CD4-positive, alpha-beta T cell (primary cell): Measurements from ENCODE around the gene OPALIN. TPM values are rescaled to one million over a fixed set of nuclear protein-coding genes. Genes with fewer than 3 reads are reported as not detected.
A peak's percentile ranks its signal among the peaks of the same experiment; 100 is the strongest.

Source experiments
- ATAC-seq: fragments of 200-7000 bp; cut with Tn5 transposase; one replicate; pipeline ENCODE4 v1.10.0; 2022; ENCODE audit warnings: mild to moderate bottlenecking; ENCODE audit not compliant: poor library complexity
- CTCF ChIA-PET: fragments of 350-600 bp; sonication (Branson Sonifier 250); formaldehyde crosslinking; loops from one replicate; lab custom pipeline; 2021; ENCODE audit warnings: antibody characterized with exemption, inconsistent platforms; lab: Charles Lee
- POLR2A ChIA-PET: fragments of 350-600 bp; sonication (Branson Sonifier 250); formaldehyde crosslinking; loops from one replicate; lab custom pipeline; 2021; ENCODE audit warnings: antibody characterized with exemption, inconsistent platforms; lab: Charles Lee
- DNase-seq, 14 experiments: peaks; one replicate each; pipeline ENCODE4 v3.0.0-alpha.2; 2013 to 2020; ENCODE audit warnings: mixed read lengths in 2 of 14
- H3K27ac ChIP-seq, 2 donors: one replicate each; pipeline versions ENCODE4 v1.5.1 to v1.7.0; 2013; ENCODE audit warnings: low read length in 2 of 2, low read depth in 1 of 2, mild to moderate bottlenecking in 1 of 2
- H3K27me3 ChIP-seq, 2 experiments: 1 replicate in 1 of 2; 2 replicates in 1 of 2; pipeline versions ENCODE4 v1.6.1 to v1.7.0; 2013; ENCODE audit warnings: low read length in 2 of 2, control low read depth in 1 of 2, mild to moderate bottlenecking in 1 of 2, moderate library complexity in 1 of 2; ENCODE audit not compliant: insufficient read depth in 2 of 2, control insufficient read depth in 1 of 2
- H3K36me3 ChIP-seq: one replicate; pipeline ENCODE4 v1.6.1; 2013; ENCODE audit warnings: low read length, control low read depth; ENCODE audit not compliant: insufficient read depth
- H3K4me1 ChIP-seq: one replicate; pipeline ENCODE4 v1.6.1; 2013; ENCODE audit warnings: low read length, control low read depth; ENCODE audit not compliant: insufficient read depth
- H3K4me3 ChIP-seq: one replicate; pipeline ENCODE4 v1.5.1; 2013; ENCODE audit warnings: mild to moderate bottlenecking, low read length, moderate library complexity
- H3K9me3 ChIP-seq, 2 experiments: 1 replicate in 1 of 2; 2 replicates in 1 of 2; pipeline versions ENCODE4 v1.6.1 to v1.7.0; 2013; ENCODE audit warnings: low read length in 2 of 2, mild to moderate bottlenecking in 2 of 2, control low read depth in 1 of 2, moderate library complexity in 1 of 2; ENCODE audit not compliant: control insufficient read depth in 1 of 2, insufficient read depth in 1 of 2
- H3K27ac Mint-ChIP-seq: one replicate; pipeline ENCODE4 v1.8.0; 2020; ENCODE audit warnings: mixed read lengths
- H3K27me3 Mint-ChIP-seq: one replicate; pipeline ENCODE4 v1.8.0; 2021; ENCODE audit warnings: mixed read lengths
- H3K36me3 Mint-ChIP-seq: one replicate; pipeline ENCODE4 v1.8.0; 2021; ENCODE audit warnings: low read depth, mixed read lengths
- H3K4me1 Mint-ChIP-seq: one replicate; pipeline ENCODE4 v1.8.0; 2021; ENCODE audit warnings: low read depth, mixed read lengths
- H3K4me3 Mint-ChIP-seq: one replicate; pipeline ENCODE4 v1.8.0; 2020; ENCODE audit warnings: mild to moderate bottlenecking, mixed read lengths
- H3K9me3 Mint-ChIP-seq: one replicate; pipeline ENCODE4 v1.8.0; 2020; ENCODE audit warnings: mixed read lengths
- intact Hi-C, 2 experiments: fragments of 100-400 bp; cut with DNase I in 1 of 2; cut with micrococcal nuclease in 1 of 2; formaldehyde crosslinking; loops; one replicate each; pipeline versions ENCODE4 v1.15.1 to v1.9.0; 2023 to 2025; cut with DNase I, micrococcal nuclease
- total RNA-seq, 174 experiments: library from RNA in 2 of 174; stranded (reverse) in 2 of 174; gene quantifications; one replicate each; pipeline ENCODE4 v1.2.3 and lab custom pipeline; 2021 to 2026
- TF ChIP-seq, protein P1 (sequence below): fragments of 200-600 bp; IDR thresholded peaks from one replicate; pipeline ENCODE4 v1.8.0; 2022; ENCODE audit warnings: antibody characterized with exemption, mild to moderate bottlenecking

Gene OPALIN
- total RNA-seq, 2 experiments from 2014 or later = not detected

DNA sequence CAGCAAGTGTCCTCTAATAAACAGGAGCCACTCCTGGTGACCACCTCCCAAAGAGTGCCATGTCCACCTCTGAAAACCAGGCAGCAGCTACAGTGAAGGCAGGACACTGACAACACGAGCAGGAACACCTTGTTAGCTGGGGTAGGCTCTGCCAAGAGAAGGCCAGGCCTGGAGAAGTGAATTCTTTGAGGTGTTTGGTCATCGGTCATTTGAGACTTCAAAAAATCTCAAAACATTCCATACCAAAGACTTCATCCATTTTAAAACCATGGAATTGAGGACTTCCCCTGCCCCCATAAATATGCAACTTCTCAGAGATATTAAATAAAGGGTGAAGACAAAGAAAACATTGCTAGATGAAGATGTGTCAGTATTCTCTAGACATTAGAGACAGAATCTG is 28.4 kb upstream of the OPALIN start:
- no peak for ATAC-seq
- CTCF ChIA-PET = no interaction called here
- Histone ChIP-seq H3K4me1 (no peaks in the 10 kb centered on the region), H3K4me3 (no peak overlapping the region), H3K27me3 (no peaks in the 10 kb centered on the region), H3K36me3 (no peaks in the 10 kb centered on the region), H3K9me3 (peaks cover 0 to 6% of the 10 kb centered on the region in 2 experiments), H3K27ac (no peak overlapping the region)
- TF ChIP-seq, protein P1, sequence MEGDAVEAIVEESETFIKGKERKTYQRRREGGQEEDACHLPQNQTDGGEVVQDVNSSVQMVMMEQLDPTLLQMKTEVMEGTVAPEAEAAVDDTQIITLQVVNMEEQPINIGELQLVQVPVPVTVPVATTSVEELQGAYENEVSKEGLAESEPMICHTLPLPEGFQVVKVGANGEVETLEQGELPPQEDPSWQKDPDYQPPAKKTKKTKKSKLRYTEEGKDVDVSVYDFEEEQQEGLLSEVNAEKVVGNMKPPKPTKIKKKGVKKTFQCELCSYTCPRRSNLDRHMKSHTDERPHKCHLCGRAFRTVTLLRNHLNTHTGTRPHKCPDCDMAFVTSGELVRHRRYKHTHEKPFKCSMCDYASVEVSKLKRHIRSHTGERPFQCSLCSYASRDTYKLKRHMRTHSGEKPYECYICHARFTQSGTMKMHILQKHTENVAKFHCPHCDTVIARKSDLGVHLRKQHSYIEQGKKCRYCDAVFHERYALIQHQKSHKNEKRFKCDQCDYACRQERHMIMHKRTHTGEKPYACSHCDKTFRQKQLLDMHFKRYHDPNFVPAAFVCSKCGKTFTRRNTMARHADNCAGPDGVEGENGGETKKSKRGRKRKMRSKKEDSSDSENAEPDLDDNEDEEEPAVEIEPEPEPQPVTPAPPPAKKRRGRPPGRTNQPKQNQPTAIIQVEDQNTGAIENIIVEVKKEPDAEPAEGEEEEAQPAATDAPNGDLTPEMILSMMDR = no peak
- DNase-seq = no peak
- intact Hi-C loops = no loop called here
- POLR2A ChIA-PET = no interaction called here
- Mint-ChIP-seq H3K36me3 (no peaks in the 10 kb centered on the region), H3K27me3 (peaks cover 4% of the 10 kb centered on the region), H3K4me3 (no peak overlapping the region), H3K27ac (no peak overlapping the region), H3K4me1 (no peaks in the 10 kb centered on the region), H3K9me3 (no peaks in the 10 kb centered on the region)

DNA sequence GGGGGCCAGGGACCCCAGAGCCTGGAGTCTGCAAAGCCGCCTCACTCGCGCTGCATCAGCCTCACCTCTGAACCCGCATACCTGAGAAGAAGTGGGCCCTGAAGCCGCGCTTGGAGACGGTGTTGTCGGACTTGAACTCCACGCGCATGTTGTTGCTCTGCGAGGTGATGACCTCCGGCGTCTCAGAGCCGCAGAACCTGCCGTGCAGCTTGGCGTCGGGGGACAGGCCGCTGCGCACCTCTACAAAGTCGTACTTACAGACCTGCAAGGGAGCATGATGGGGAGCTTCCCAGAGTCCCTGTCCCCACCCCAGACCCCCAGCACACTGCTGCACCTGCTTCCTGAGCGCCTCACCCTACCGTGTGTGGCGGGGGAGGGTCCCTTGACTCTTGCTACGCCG is 25.7 kb upstream of the OPALIN start:
- Mint-ChIP-seq H3K27ac (no peak overlapping the region), H3K4me3 (no peak overlapping the region), H3K27me3 (peaks cover 4% of the 10 kb centered on the region), H3K36me3 (no peaks in the 10 kb centered on the region), H3K4me1 (no peaks in the 10 kb centered on the region), H3K9me3 (no peaks in the 10 kb centered on the region)
- Histone ChIP-seq H3K36me3 (no peaks in the 10 kb centered on the region), H3K27ac (no peak overlapping the region), H3K4me1 (no peaks in the 10 kb centered on the region), H3K9me3 (peaks cover 0 to 6% of the 10 kb centered on the region in 2 experiments), H3K27me3 (no peaks in the 10 kb centered on the region), H3K4me3 (no peak overlapping the region)
- no peak for ATAC-seq
- ChIA-PET CTCF (no interaction called here), POLR2A (no interaction called here)
- intact Hi-C loops = no loop called here
- TF ChIP-seq, protein P1 = no peak
- no peak for DNase-seq

- Histone ChIP-seq H3K4me1 (no peaks in the 10 kb centered on the region), H3K27ac (no peak overlapping the region), H3K4me3 (no peak overlapping the region), H3K9me3 (peaks cover 0 to 6% of the 10 kb centered on the region in 2 experiments), H3K27me3 (no peaks in the 10 kb centered on the region), H3K36me3 (no peaks in the 10 kb centered on the region)
- Mint-ChIP-seq H3K4me1 (no peaks in the 10 kb centered on the region), H3K4me3 (no peak overlapping the region), H3K27me3 (peaks cover 4% of the 10 kb centered on the region), H3K27ac (no peak overlapping the region), H3K36me3 (no peaks in the 10 kb centered on the region), H3K9me3 (no peaks in the 10 kb centered on the region)
- ChIA-PET CTCF (no interaction called here), POLR2A (no interaction called here)
- TF ChIP-seq, protein P1 = no peak
- ATAC-seq = no peak
- intact Hi-C loops = no loop called here
- peak in 2 of 14 experiments; percentile 36 to 59 for DNase-seq
These were observed 22.0 kb upstream of the OPALIN start for GRCh38 chr10:96380821-96381220.
